DMS114 treated with DMSO at 0.1 percent for 48 hours (cell line): ENCODE measurements around the gene EPX.

ENCODE experiments used
- DNase-seq: peaks from one replicate; lab custom pipeline; 2025; ENCODE audit not compliant: unreplicated experiment; lab: John Stamatoyannopoulos, UW

Gene EPX

GRCh38 chr17:58184986-58185761 lies 7.4 kb upstream of the EPX start:
- no peak for DNase-seq

GRCh38 chr17:58186591-58186990 lies 5.9 kb upstream of the EPX start:
- DNase-seq, result no peak

GRCh38 chr17:58187063-58187462 lies 5.5 kb upstream of the EPX start:
- DNase-seq, result no peak

GRCh38 chr17:58187675-58188074 lies 4.9 kb upstream of the EPX start:
- DNase-seq, result no peak

GRCh38 chr17:58189436-58190146 lies 2.9 kb upstream of the EPX start:
- no peak for DNase-seq

- DNase-seq, result no peak
Observed at GRCh38 chr17:58191241-58191896, 1.2 kb upstream of the EPX start.

- no peak for DNase-seq
Observed at GRCh38 chr17:58193641-58194255, 1.2 kb downstream of the EPX start.

GRCh38 chr17:58195518-58196123 lies 3.1 kb downstream of the EPX start:
- no peak for DNase-seq

- no peak for DNase-seq
Observed at GRCh38 chr17:58196610-58197009, 4.1 kb downstream of the EPX start.

- peak; percentile 11 for DNase-seq
Observed at GRCh38 chr17:58200024-58200633, 7.6 kb downstream of the EPX start.

- no peak for DNase-seq
Observed at GRCh38 chr17:58202859-58203258, 10.3 kb downstream of the EPX start.

- no peak for DNase-seq
Observed at GRCh38 chr17:58204796-58205195, 12.3 kb downstream of the EPX start.

GRCh38 chr17:58205936-58206335 lies 13.4 kb downstream of the EPX start:
- no peak for DNase-seq

GRCh38 chr17:58207451-58207850 lies 14.9 kb downstream of the EPX start:
- DNase-seq, result no peak

GRCh38 chr17:58208344-58208743 lies 15.8 kb downstream of the EPX start:
- DNase-seq, result no peak

GRCh38 chr17:58210922-58211321 lies 18.4 kb downstream of the EPX start:
- DNase-seq, result no peak

- no peak for DNase-seq
Observed at GRCh38 chr17:58215685-58216084, 23.2 kb downstream of the EPX start.

- no peak for DNase-seq
Observed at GRCh38 chr17:58217766-58218165, 25.2 kb downstream of the EPX start.

GRCh38 chr17:58219007-58219788 lies 26.7 kb downstream of the EPX start, which contains the start of gene MKS1:
Gene MKS1, minus strand, starts transcription at chr17:58219255. Its CDS starts 25 bp downstream, at chr17:58219230.
- DNase-seq, result peak; percentile 85

GRCh38 chr17:58219789-58220183 lies 27.3 kb downstream of the EPX start:
- DNase-seq, result no peak
